Measurements from ENCODE around the gene ADAMTS16. TPM values are rescaled to one million over a fixed set of nuclear protein-coding genes. Genes with fewer than 3 reads are reported as not detected.

Gene ADAMTS16
- polyA plus RNA-seq, 4 donors: 43.5 to 84.3 (median 72.6) TPM

DNA sequence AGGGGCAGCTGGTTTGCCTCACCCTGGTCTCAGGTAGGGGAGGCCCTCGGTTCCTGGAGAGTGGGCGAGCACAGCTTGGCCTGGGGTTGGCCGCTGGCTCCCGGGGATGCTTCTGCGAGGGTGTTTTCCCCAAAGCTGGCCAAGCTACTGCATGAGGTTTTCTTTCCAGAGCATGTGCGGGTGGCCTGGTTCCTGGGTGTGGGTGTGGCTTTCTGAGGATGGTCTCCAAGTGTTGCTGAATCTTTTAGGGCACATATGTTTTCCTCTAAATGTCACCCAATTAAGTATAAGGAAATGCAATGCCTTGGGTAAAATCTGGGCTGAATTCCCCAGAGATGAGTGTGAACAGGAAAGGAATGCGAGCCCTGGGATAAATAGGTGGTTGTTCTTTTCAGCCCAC is 166.6 kb downstream of the ADAMTS16 start:
- no peak for DNase-seq (ENCODE audit: low read depth in 4 of 4, low spot score in 3 of 4)

DNA sequence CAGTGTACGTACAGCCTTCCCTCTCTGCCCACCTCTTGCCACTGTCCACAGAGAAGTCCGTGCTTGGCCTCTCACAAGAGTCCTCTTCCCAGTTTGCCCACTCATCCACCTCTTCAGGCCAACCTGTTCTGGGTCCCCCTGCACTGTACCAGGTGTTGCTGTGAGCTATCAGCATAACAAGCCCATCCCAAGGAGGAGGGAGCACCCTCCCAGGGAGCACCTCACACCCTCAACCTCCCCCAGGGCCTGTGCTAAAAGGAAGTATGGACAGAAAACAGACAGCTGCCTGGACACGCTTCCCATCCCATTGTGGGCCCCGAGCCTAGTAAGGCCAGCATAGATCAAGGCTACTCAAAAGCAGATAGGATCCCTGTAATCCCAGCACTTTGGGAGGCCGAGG is 168.2 kb downstream of the ADAMTS16 start:
- no peak for DNase-seq (ENCODE audit: low read depth in 4 of 4, low spot score in 3 of 4)

DNA sequence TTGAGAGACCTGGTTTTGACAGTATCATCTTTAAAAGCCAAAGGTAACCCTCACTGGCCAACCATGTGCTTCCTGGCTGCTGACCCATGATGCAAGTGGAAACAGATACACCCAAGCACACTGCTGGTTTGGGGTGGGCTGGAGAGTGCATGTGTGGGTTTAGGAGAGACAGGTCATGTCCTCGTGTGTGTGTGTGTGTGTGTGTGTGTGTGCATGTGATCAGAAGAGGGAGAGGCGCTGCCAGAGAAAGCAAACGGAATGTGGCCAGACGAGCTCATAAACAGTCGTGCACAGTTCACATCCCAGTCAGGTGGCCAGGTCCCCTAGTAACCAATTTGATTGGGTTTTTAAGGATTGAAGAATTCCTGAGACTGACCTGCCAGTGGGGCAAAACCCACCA is 169.5 kb downstream of the ADAMTS16 start:
- DNase-seq (ENCODE audit: low read depth in 4 of 4, low spot score in 3 of 4): no peak

DNA sequence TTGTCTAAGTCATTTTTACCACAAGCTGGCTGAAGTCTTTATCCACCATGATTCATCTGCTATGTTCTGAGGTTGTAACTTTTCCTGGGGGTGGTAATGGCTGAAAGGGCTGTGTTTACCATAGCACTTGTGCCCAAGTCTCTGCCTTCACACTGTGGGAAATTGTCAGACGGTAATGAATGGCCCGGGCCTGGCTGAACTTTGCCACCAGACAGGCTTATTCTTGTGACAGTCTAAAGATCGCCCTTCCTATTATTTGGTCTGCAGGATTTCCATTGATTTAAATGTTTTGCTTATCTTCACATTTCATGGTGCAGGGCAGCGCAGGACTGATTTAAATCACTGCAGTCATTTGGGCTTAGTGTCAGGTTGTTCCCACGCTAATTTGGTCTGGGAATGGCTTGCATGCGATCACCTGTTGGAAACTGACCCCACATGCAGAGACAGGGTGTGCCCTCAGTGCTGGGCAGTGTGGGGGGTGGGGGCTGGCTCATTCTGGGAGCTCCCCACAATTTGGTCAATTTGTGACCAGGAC is 173.0 kb downstream of the ADAMTS16 start:
- no peak for DNase-seq (ENCODE audit: low read depth in 4 of 4, low spot score in 3 of 4)

DNA sequence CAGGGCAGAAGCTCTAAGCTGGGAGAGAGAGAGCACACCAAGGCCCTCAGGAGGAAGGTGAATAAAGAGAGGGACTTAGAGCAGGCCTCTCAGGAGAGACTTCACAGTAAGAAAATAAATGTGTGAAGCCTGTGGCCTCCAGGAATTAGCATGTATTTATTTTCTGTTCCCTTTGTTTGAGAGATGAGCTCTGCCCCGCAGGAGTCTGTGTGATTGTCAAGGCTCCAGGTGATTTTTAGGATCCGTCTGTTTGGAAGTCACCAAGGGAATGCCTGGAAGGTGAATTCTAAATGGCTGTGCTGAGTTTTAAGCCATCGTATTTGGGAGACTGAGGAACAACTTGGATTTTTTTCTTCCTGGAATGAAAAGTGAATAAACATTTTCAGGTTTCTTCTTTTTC is 174.0 kb downstream of the ADAMTS16 start:
- no peak for DNase-seq (ENCODE audit: low read depth in 4 of 4, low spot score in 3 of 4)

DNA sequence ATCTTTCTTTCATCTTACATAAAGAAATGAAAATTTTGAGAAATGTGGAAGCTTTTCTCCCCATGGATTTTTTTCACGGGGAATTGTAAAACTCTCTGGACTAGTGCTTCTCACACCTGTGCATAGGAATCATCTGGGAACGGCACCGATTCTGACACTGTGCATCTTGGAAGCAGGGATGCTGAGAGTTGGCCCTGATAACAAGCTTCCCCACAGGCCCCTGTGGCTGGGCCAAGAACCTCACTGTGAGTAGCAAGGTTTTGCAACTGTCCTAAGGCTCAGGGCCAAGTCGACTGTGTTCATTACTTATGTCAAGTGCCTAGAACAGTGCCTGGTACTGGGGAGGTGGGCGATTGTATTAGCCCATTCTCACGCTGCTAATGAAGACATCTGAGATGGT is 174.5 kb downstream of the ADAMTS16 start:
- no peak for DNase-seq (ENCODE audit: low read depth in 4 of 4, low spot score in 3 of 4)

DNA sequence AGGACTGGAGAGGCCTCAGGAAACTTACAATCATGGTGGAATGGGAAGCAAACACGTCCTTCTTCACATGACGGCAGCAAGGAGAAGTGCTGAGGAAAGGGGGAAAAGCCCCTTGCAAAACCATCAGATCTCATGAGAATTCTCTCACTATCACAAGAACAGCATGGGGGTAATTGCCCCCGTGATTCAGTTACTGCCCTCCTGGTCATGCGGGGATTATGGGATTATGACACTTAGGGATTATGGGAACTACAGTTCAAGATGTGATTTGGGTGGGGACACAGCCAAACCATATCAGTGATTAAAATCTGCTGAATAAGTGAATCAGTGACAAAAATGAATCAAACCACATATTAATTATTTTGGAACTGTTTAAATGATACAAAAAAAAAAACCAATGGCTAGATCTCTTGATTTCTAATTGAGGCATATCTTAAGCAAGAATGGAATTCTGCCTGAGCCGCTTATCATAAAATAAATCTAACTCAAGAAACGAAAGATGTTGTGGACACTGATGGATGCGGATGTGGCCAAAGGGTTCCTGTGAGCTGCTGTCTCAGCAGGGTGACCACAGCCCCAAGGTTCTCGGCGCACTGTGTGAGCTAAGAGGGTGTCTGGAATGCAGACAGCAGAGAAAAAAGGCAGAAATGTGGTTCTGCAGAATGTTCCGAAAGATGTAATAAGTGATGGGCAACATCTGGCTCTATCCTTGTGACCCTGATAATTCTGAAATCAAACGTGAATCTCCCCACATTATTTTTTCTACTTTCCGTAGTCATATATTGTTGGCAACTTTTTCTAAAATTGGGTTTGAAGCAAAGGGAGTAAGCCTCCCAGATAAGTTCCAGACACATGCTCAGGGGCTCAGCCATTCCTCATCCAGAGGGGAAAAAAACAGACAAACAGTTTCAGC is 175.2 kb downstream of the ADAMTS16 start:
- DNase-seq (ENCODE audit: low read depth in 4 of 4, low spot score in 3 of 4): no peak

DNA sequence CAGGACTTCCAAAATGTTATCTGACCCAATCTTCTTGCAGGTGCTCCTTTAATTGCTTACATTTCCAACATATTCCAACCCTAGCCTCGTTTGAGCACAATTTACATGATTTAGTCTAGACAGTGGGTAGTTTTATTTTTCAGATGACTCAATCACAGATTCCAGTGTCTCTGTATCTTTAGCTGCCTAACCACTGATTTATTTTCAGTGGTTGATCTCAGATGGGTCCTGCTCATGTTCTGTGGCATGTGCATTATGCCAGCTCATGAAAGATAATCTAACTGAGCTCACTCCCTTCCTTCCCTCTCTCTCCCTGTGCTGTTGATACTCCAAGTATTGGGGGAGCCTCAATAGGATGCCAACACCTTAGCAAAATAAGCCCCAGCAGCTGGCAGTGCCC is 176.2 kb downstream of the ADAMTS16 start:
- DNase-seq (ENCODE audit: low read depth in 4 of 4, low spot score in 3 of 4): no peak

DNA sequence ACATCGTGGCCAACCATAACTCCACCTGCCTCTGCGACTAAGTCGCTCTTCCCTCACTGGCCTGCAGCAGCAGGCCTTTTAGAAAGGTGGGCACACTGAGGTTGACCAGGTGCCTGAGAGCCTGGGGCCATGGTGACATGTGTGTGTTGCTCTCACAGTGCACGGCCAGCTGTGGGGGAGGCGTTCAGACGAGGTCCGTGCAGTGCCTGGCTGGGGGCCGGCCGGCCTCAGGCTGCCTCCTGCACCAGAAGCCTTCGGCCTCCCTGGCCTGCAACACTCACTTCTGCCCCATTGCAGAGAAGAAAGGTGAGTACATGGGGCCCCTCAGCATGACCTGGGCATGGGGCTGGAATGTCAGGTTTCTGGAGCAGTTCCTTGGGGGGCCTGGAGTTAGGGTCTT is 177.8 kb downstream of the ADAMTS16 start:
- no peak for DNase-seq (ENCODE audit: low read depth in 4 of 4, low spot score in 3 of 4)

GRCh38 chr5:5318426-5319190 is 178.5 kb downstream of the ADAMTS16 start:
- no peak for DNase-seq (ENCODE audit: low read depth in 4 of 4, low spot score in 3 of 4)

- DNase-seq (ENCODE audit: low read depth in 4 of 4, low spot score in 3 of 4): no peak
Observed at GRCh38 chr5:5320062-5320805, 180.1 kb downstream of the ADAMTS16 start.

GRCh38 chr5:5321137-5321536 is 181.0 kb downstream of the ADAMTS16 start:
- no peak for DNase-seq (ENCODE audit: low read depth in 4 of 4, low spot score in 3 of 4)

DNA sequence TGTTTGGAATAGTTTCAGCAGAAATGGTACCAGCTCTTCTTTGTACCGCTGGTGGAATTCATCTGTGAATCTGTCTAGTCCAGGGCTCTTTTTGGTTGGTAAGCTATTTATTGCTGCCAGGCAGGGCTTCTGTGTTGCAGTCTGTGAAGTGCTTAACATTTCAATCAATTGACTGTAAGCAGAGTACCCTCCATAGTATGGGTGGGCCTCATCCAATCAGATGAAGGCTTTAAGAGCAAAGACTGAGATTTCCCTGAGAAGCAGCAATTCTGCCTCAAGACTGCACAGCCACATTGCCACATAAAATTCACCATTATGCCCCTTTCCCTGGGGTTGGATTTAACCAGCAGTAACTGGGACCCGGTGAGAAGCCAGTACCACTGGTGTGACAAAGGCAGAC is 183.4 kb downstream of the ADAMTS16 start:
- no peak for DNase-seq (ENCODE audit: low read depth in 4 of 4, low spot score in 3 of 4)

GRCh38 chr5:5326115-5326758 is 186.1 kb downstream of the ADAMTS16 start:
- DNase-seq (ENCODE audit: low read depth in 4 of 4, low spot score in 3 of 4): no peak

DNA sequence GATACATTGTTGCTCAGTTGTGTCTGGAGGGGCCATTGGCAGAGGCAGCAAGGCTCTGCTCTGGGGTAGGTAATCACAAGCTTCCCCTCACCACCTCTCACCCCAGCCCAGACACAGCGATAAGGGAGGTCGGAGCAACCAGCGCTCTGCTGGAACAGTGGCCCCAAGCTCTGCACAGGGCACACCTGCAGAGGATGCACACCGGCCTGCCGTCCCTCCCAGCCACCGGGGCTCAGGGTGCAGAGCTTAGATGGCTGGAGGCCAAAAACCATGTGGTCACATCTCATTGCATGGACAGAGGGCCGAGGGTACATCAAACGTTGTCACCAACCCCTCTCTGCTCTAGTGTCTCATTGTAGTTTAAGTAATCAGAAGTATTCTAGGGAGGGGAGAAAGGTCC is 187.0 kb downstream of the ADAMTS16 start:
- no peak for DNase-seq (ENCODE audit: low read depth in 4 of 4, low spot score in 3 of 4)

DNA sequence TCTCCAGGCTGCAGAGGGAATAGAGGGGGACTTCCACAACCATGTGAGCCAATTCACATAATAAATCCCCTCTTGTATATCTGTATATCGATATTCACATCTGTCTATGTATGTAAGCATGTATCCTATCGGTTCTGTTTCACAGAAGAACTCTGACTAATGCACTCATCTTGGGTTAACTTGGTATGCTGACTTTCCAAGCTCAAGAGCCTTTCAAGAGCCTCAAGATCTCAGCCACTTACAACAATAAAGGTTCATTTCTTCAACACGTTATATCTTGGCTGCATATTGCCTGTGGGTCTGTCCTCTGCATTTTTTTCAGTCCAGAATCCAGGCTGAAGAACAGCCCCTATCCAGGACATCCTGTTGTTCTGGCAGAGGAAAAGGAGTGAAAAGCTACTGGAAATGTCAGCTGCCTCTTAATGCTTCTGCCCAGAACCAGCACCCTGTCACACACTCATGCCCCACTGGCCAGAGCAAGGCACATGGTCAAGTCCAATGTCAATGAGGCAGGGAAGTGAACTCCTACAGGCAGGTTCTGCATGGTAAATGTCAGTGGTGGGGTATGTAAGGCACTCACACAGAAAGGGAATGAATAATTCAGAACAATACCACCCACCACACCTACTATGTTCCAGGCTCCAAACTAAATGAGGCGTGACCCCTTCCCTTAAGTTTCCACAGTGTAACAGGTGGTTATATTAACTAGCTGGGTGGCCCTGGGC is 190.8 kb downstream of the ADAMTS16 start:
- DNase-seq (ENCODE audit: low read depth in 4 of 4, low spot score in 3 of 4): no peak

GRCh38 chr5:5331848-5332247 is 191.7 kb downstream of the ADAMTS16 start:
- no peak for DNase-seq (ENCODE audit: low read depth in 4 of 4, low spot score in 3 of 4)

- no peak for DNase-seq (ENCODE audit: low read depth in 4 of 4, low spot score in 3 of 4)
Observed at GRCh38 chr5:5332287-5332686, 192.2 kb downstream of the ADAMTS16 start.

DNA sequence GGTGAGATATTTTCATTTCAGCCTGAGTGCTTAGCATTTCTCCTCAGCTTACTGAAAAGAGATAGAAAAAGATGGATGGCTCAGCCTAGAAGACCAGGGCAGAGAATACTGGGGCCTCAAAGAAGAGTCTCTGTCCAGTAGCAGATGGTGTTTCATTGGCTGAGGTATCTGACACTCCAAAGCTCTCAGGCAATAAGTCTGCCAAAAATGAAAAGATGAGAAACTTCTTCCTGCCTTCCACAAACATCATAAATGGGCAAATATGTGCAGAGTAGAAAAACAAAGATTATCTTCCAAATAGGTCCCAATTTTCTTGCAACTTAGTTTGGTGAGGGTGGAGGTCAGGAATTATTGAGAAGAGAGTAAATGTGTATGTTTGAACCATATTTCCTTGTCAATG is 195.0 kb downstream of the ADAMTS16 start:
- no peak for DNase-seq (ENCODE audit: low read depth in 4 of 4, low spot score in 3 of 4)
